Left colon (tissue), 2 donors: ENCODE results near the gene SLC25A45. TPM values are rescaled to one million over a fixed set of nuclear protein-coding genes. Genes with fewer than 3 reads are reported as not detected.

Source experiments
- ATAC-seq: fragments of 200-7000 bp; cut with Tn5 transposase; one replicate; pipeline ENCODE4 v1.9.1; 2020; ENCODE audit warnings: mild to moderate bottlenecking, moderate library complexity
- DNase-seq, 2 donors: peaks; one replicate each; pipeline ENCODE4 v3.0.0-alpha.2; 2020
- intact Hi-C, 2 donors: fragments of 100-400 bp; cut with DNase I in 1 of 2; cut with micrococcal nuclease in 1 of 2; formaldehyde crosslinking; loops; one replicate each; pipeline versions ENCODE4 v1.11.2 to v1.14.0; 2022; cut with DNase I, micrococcal nuclease
- long read RNA-seq: library from polyadenylated mRNA; unstranded; transcript quantifications from one replicate; pipeline ENCODE4 v2.0.0, GENCODE V29; 2021
- total RNA-seq, 2 donors: library from RNA; stranded (reverse); fragmentation: NEBNext Ultra II Directional; extraction: Animal tissue kit (Norgen Biotek cat#: 25700); gene quantifications; one replicate each; pipeline ENCODE4 v1.2.1, GENCODE V29; 2021
- donor health status: DM: no; HTN: no; CAD: no.
- donor health status: DM: yes; HTN: yes; CAD: no.

SLC25A45 gene
- 1 to 10 TPM; 5.8 to 8.4 TPM for total RNA-seq
- long read RNA-seq, partial matches to known transcripts: 2 of 7 reads
- long read RNA-seq, other reads (novel, unspliced or antisense): 5 of 7 reads

DNA sequence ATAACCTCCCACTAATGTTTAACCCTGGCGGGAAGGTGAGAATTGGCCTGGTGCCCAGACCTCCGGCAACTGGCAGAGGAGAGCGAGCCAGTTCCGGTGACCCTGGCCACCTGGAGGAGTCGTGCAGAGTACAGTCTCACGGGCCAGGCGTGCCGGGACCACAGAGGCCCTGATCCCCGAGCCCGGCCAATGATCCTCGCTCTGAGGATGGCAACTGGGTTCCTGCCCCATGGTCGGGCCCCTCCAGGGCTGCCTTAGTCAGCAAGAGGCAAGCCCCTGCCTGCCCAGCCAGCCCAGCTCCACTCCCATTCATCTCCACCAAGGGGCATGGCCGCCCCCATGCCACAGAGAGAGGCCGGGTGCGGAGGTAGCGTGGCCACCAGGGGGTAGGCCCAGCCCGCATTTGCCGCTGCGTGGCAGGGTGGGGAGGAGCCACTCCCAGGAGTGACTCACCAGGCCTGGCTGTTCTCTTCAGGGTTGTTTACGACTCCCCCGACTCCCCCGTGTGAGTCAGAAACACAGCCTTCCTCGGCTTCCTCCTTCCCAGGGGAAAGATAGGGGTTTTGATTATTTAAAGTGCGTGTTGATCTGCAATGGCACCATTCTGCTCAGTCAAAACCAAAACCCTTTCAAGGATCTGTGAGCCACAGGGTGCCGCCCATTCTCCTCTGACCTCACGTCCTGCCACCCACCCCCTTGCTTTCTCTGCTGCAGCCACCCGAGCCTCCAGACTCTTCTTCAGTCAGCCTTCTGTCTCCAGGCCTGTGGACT lies at the start of gene SLC25A45:
SLC25A45 (minus strand) TSS at position 614 of the 771 bp plus-strand sequence. CDS start 695 bp downstream, outside the sequence.
- ATAC-seq: peak; percentile 82
- DNase-seq: peak; percentile 90 to 95
- intact Hi-C loops: loop anchor here in 1 of 2 donors (5.0 kb wide), 1 partner anchor 35 kb away; no protein-coding TSS in a partner anchor

DNA sequence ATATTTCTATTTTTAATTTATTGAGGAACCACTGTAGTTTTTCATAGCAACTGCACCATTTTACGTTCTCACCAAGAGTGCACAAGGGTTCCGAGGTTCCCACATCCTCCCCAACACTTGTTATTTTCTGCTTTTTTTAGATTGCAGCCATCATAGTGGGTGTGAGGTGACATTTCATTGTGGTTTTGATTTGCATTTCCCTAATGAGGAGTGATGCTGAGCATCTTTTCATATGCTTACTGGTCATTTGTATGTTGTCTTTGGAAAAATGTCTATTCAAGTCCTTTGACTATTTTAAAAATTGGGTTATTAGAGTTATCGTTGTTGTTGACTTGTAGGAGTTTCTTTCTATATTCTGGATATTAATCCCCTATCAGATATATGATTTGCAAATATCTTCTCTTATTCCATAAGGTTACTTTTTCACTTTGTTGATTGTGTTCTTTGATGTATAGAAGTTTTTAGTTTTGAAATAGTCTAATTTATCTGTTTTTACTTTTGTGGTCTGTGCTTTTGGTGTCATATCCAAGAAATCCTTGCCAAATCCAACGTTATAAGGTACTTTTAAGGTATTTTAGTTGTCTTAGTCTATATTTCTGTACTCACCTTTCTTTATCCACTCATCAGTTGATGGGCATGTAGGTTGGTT lies 49.1 kb upstream of the SLC25A45 start:
- DNase-seq: no peak
- no peak for ATAC-seq
- intact Hi-C loops: no loop called here

- ATAC-seq (peak; percentile 12), DNase-seq (peak; percentile 21 to 25)
- intact Hi-C loops: no loop called here
Observed at GRCh38 chr11:65430406-65431217, 48.2 kb upstream of the SLC25A45 start.

GRCh38 chr11:65429724-65430405 lies 47.4 kb upstream of the SLC25A45 start:
- intact Hi-C loops: no loop called here
- DNase-seq (peak; percentile 73 to 74), ATAC-seq (peak; percentile 11)

- intact Hi-C loops: no loop called here
- DNase-seq (peak; percentile 28 to 37), ATAC-seq (peak; percentile 1)
Observed at GRCh38 chr11:65429068-65429681, 46.7 kb upstream of the SLC25A45 start.

GRCh38 chr11:65428578-65429067 lies 46.2 kb upstream of the SLC25A45 start:
- peak; percentile 38 to 46 for DNase-seq
- peak; percentile 1 for ATAC-seq
- intact Hi-C loops: no loop called here

- intact Hi-C loops: no loop called here
- DNase-seq (peak; percentile 49 to 54), ATAC-seq (peak; percentile 7)
Observed at GRCh38 chr11:65427691-65428577, 45.5 kb upstream of the SLC25A45 start.

DNA sequence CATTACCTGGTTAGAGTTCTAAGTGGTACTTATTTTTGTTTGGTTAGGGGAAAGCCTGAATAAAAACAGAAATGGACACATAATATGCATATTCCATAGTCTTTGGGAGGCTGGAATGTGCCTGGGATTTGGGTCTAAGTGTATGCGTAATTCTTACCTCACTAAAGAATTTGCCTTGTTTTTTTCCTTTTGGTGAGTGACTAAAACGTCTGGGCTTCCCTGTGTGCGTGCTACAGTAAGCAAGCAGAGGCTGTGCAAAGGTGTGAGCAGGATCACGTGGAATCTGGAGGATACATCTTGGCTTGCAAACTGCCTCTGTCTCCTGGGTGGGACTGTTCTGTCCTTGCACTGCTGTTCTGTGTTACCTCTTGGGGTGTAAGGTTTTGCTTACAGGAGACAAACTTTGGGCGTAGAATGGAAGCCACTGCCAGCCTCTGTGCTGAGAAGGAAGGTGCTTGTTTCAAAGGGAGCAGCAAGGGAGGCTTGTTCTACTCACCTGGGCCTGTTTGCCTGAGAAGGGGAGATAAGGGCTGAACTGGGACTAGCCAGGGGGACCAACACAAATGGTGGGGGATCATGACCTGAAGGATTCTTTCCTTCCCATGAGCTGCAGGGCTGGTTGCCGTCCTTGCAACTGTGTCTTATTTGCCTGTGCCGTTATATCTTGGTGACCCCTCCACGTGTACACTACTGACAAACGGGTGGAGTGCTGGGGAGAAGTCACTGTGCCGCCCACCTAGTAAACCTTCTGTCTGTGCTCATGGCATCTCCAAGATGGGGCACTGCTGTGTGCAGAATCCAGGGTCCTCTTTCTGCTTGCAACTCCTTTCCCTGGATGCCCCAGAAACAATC lies 44.6 kb upstream of the SLC25A45 start:
- peak; percentile 54 to 56 for DNase-seq
- intact Hi-C loops: no loop called here
- peak; percentile 7 for ATAC-seq

- intact Hi-C loops: no loop called here
- DNase-seq (peak; percentile 9 to 22), ATAC-seq (no peak)
Observed at GRCh38 chr11:65425971-65426838, 43.8 kb upstream of the SLC25A45 start.

GRCh38 chr11:65425105-65425970 lies 42.9 kb upstream of the SLC25A45 start:
- DNase-seq (peak; percentile 48 to 49), ATAC-seq (no peak)
- intact Hi-C loops: no loop called here

DNA sequence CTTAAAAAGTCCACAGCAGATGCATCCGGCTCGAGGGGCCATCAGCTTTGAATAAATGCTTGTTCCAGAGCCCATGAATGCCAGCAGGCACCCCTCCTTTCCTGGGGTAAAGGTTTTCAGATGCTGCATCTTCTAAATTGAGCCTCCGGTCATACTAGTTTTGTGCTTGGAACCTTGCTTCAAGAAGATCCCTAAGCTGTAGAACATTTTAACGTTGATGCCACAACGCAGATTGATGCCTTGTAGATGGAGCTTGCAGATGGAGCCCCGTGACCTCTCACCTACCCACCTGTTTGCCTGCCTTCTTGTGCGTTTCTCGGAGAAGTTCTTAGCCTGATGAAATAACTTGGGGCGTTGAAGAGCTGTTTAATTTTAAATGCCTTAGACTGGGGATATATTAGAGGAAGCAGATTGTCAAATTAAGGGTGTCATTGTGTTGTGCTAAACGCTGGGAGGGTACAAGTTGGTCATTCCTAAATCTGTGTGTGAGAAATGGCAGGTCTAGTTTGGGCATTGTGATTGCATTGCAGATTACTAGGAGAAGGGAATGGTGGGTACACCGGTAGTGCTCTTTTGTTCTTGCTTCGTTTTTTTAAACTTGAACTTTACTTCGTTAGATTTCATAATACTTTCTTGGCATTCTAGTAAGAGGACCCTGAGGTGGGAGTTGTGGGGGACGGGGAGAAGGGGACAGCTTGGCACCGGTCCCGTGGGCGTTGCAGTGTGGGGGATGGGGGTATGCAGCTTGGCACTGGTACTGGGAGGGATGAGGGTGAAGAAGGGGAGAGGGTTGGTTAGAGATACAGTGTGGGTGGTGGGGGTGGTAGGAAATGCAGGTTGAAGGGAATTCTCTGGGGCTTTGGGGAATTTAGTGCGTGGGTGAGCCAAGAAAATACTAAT lies 42.0 kb upstream of the SLC25A45 start:
- DNase-seq (peak; percentile 44 to 62), ATAC-seq (no peak)
- intact Hi-C loops: loop anchor here (5.0 kb wide), 2 partner anchors 73 to 78 kb away; partner anchors contain the start of gene MALAT1 (in 1 of the 2)

GRCh38 chr11:65423516-65424204 lies 41.2 kb upstream of the SLC25A45 start:
- ATAC-seq: no peak
- DNase-seq: peak; percentile 29 to 32
- intact Hi-C loops: loop anchor here (5.0 kb wide), 2 partner anchors 74 to 79 kb away; partner anchors contain the start of gene MALAT1 (in 1 of the 2)
